Suprapubic skin (tissue), 4 donors: ENCODE data around the gene MRPL14.

ENCODE experiments used
- CTCF ChIP-seq, 2 donors: fragments of 200-600 bp in 1 of 2; fragments of 450-650 bp in 1 of 2; sonication (generic) in 1 of 2; IDR thresholded peaks; one replicate each; pipeline ENCODE4 v1.5.1; 2016 to 2019; ENCODE audit warnings: antibody characterized with exemption in 2 of 2, mild to moderate bottlenecking in 1 of 2, moderate library complexity in 1 of 2
- POLR2A ChIP-seq, 2 donors: fragments of 450-650 bp; IDR thresholded peaks; one replicate each; pipeline ENCODE4 v1.6.1; 2017; ENCODE audit warnings: antibody characterized with exemption in 2 of 2, mild to moderate bottlenecking in 2 of 2, moderate library complexity in 2 of 2
- POLR2AphosphoS5 ChIP-seq, 3 donors: sonication (generic); formaldehyde crosslinking; IDR thresholded peaks; one replicate each; pipeline ENCODE4 v1.6.1; 2017; ENCODE audit warnings: antibody characterized with exemption in 3 of 3

- TF ChIP-seq CTCF (IDR thresholded peaks at IDR 0.05) (no peak), POLR2AphosphoS5 (IDR thresholded peaks at IDR 0.05) (no peak), POLR2A (IDR thresholded peaks at IDR 0.05) (no peak)
These were observed 18.8 kb downstream of the MRPL14 start for GRCh38 chr6:44108471-44108870.
